GM19239 (cell line): ENCODE measurements around the gene IFIT3.

Source experiments
- DNase-seq: peaks from one replicate; pipeline ENCODE4 v3.0.0; 2011; ENCODE audit warnings: low spot score; ENCODE audit not compliant: insufficient read length
- FAIRE-seq: peaks from 2 replicates; lab custom pipeline; 2011; peaks lifted over from hg19 to GRCh38; lab: Jason Lieb, UNC

The IFIT3 gene

DNA sequence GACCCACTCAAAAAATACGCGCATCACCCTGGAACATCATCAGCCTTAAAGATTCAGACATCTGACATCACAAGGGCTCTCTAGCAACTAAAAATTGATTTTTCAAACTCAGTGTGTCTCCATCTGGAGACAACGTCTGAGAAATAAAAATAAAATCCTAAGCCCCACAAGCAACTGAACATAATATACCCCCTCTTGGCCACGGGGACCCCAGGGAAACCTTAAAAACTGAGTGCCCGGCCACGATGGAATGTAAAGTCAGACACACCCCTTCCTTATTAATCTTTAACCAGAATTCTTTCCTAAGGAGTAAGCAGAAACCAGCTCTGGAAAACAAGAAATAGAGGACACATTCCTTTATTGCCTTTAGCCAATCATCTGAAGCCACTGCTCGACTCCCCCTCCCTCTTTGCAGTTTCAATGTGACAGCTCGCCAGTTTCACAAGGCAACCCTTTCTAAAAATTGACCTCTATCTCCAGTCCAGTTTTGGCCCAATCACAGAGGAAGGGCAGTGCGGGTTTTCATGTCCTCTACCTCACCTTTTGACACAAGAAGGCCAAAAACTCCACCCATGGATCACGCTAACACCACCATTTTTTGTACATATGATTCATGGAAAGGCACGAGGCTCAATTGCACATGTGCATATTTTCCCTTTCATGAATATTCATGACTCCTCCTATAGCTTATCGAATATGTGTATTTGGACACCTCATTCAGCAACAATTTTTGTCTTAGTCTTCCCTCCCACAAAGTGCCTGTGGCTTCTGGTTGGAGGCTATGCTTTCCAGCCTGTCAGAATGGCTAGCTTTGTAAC is 24.2 kb downstream of the IFIT3 start:
- DNase-seq (no peak), FAIRE-seq (peak; percentile 95)

DNA sequence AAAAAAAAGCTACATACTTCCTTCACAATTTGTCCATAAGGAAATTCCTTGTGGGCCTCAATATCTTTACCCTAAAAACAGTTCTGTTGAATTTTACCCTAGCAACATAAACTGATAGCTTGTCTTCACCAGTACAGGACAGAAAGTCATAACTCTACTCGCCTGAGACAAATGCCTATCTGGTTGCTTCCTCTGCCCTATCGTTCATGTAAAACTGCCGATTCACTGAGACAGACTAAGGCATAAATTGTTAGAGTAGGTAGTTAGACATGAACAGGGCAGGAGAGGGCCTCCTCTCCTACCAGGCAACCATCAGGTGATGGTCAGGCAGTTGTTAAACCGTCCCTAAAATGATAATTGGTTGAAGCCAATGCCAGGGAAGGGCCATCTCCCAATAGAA is 25.0 kb downstream of the IFIT3 start:
- no peak for DNase-seq
- FAIRE-seq: no peak

DNA sequence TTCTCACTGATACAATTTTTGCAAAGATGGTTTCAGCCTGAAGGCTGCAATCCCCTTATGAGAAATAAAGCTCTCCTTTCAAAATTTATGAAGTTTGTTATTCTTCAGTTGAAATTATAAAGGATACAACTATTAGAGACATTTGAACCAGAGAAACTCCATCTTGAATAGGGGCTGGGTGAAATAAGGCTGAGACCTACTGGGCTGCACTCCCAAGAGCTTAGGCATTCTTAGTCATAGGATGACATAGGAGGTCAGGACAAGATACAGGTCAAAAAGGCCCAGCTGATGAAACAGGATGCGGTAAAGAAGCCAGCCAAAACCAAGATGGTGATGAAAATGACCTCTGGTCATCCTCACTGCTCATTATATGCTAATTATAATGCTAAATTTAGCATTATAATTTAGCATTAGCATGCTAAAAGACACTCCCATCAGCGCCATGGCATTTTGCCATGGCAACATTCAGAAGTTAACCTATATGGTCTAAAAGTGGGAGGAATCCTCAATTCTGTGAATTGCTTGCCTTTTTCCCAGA is 27.7 kb downstream of the IFIT3 start:
- FAIRE-seq: no peak
- DNase-seq: no peak

GRCh38 chr10:89357096-89357495 is 29.3 kb downstream of the IFIT3 start:
- no peak for FAIRE-seq

GRCh38 chr10:89357975-89358374 is 30.2 kb downstream of the IFIT3 start:
- DNase-seq (no peak), FAIRE-seq (no peak)

More at GRCh38 chr10:89357096-89357495, 29.3 kb downstream of the IFIT3 start:
- no peak for DNase-seq

DNA sequence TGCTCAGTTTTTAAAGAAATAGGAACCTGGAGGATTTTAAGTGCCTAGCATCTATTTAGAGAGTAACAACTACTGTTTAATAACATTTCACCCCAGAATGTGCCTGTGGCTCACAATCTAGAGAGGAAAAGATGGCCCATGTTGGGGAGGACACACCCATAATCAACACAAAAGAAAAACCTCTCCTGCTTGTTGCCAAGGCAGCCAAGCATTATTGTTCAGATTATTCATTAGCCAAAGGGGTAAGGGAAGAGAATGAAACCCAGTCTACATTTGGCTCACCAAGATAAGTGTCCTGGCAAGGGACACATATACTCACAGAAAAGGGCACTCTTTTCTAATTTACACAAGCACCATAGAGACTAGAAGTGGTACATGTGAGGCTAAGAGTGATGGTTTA is 32.4 kb downstream of the IFIT3 start:
- FAIRE-seq (no peak), DNase-seq (no peak)

DNA sequence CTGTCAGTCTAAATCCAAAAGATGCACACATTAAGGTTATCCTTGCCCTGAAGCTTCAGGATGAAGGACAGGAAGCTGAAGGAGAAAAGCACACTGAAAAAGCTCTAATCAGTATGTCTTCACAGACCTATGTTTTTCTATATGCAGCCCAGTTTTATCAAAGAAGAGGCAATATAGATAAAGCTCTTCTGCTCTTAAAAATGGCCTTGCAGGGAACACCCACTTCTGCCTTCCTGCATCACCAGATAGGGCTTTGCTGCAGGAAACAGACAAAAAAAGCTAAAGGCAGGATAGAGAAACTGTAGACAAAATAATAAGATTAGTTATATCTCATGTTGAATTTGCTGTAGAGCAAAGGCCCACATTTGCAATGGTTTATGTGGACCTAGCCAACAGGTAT is 35.1 kb downstream of the IFIT3 start:
- no peak for DNase-seq
- FAIRE-seq: no peak

GRCh38 chr10:89363729-89364442 is 36.1 kb downstream of the IFIT3 start:
- FAIRE-seq (peak; percentile 82), DNase-seq (no peak)

DNA sequence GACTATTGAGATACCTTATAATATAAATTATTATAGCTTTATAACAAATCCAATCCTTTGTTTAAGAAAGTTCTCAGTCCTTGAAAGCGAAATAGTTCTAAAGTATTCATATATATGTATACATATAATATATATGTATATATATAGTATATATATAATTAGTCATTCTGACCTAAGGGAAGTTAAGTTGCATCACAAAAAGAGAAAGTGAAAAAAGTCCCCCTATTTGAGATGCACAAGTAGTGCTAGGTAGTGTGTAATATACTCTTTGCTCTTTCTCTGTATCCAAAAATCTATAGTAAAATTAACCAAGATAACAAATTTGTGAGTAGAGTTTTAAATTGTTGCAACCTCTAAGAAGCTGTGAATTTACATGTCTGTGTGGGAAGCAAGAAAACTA is 36.7 kb downstream of the IFIT3 start:
- FAIRE-seq (peak; percentile 21), DNase-seq (no peak)

GRCh38 chr10:89367529-89367928 is 39.7 kb downstream of the IFIT3 start:
- peak; percentile 53 for DNase-seq
- peak; percentile 98 for FAIRE-seq

DNA sequence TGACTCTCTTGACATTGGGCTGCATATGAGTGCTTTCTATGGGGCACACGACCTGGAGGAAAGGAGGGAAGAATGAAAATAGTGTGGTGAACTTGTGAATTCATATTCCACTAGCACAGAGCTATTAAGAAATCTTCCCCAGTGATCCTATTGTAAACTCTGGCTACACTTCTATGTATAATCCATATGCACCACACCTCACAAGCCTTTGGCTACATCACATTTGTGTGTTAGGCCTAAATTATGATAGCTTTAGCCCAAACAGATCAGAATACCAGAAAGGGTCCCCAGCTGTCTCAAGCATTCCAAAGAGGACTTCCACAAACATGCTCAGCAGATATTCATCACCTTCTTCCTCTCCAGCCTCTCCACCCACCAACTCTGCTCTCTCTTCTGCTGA is 40.3 kb downstream of the IFIT3 start:
- DNase-seq (no peak), FAIRE-seq (no peak)

- DNase-seq: no peak
- peak; percentile 67 for FAIRE-seq
Measured at GRCh38 chr10:89369156-89370105, 41.6 kb downstream of the IFIT3 start.

GRCh38 chr10:89371079-89371478 is 43.3 kb downstream of the IFIT3 start:
- DNase-seq (no peak), FAIRE-seq (no peak)

DNA sequence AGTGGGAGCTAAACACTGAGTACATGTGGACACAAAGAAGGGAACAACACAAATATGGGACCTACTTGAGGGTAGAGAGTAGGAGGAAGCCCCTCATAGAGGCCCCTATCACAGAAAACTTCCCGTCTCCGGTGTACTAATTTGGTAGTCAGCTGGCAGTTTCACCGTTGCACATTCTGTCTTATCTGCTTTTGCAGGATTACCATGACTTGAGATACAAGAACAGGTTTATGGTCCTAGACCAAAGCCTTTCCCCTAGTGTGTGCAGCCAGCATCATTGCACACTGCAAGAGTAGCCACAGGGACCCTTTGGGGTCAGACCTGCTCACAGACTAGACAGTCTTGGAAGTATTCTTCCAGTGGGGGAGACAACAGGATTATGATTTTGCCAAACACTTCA is 44.2 kb downstream of the IFIT3 start:
- DNase-seq: no peak
- no peak for FAIRE-seq

DNA sequence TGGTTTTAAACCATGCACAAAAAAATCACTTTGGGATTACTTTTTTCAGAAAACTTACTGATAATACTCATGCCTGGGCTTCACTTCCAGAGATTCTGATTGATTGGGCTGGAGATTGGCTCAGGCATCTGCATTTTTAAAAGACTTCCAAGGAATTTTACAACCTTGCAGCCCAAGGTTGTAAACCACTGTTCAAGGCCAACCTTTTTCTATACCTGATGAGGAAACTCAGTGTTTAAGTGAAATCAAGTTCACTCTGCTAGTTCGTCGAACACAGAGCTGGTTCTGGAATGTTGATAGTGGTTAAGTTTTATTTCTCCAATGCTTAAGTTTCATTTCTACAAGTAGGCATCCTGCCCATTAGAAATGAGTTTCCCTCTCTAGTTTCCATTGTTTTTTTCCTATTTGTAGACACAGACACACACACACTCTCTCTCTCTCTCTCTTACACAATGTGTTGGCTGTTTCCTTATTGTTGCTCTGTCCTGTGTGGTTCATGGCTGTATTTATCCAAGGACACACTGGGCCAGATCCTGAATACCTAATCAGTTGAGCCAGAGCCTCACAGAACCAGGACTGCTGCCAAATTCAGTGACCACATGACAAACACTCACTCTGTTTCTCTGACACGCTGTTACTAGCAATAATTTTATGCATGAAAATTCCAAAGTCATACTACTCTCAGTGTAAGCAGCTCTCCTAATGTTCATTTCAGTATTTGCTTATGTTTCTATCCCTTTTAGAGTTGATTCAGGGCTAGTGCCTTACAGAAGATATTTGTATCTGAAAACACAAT is 46.3 kb downstream of the IFIT3 start:
- DNase-seq: no peak
- FAIRE-seq: peak; percentile 18

DNA sequence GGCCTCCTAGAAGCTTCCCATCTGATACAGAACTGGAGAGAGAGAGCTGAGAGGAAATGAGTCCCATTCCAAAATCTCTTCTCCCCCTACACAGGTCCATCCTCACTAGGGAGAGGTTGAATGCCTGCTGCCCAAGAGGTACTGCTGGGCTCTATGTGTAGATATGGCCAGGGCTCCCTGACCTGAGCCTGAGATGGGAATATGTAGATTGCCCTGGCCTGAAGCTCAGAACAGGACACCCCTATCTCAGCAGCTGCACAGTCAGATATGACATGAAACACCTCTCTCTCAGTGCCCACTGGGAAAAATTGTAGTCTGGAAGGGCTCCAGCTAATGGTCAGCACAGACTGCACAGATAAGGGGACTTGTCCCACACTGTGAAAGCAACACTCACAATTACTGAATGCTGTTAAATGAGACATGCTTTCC is 46.9 kb downstream of the IFIT3 start:
- FAIRE-seq: no peak
- no peak for DNase-seq

DNA sequence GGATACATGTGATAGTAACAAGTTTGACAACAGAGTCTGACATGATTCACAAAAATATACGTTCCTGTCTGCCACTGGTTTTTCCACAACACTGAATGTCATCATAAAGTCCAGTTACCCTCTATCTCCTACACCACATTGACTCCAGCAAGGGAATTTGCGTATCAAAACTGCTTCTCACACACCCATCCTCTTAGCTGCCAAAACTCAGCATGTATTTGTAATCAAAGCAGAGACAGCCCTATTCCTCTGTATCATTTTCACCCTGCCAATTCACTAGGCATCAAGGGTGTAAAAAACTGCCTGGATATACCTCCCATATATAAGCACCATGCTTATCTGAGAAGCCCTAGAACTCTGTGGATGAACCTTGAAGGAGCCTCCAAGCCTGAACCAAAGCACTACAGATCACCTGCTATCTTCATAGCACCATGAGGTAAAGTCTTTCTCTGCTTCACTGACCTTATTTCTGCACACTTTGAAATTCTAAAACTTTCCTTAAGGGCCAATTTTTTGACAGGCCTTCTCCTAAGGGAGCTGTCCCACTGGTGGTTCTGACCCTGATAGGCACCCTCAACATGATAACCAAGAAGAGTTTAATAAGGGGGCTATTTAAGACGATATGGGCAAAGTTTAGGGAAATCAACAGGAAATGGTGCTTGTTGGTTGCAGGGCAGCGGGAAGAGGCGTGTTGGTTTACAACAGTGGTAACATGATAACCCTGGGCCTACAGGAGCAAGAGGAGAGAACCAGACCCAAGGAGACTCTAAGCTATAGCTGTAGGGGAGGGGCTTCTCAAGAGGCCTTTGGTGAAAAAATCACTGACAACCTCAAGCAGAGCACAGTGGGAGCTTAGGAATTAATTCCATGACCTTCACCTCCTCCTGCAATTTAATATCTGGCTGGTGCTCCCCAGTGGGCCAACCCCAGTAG is 50.2 kb downstream of the IFIT3 start, which contains the start of gene IFIT1B:
TSS of gene IFIT1B (plus strand) at position 352 of the 933 bp plus-strand sequence. CDS start at position 432, 80 bp downstream.
- DNase-seq (no peak), FAIRE-seq (no peak)

DNA sequence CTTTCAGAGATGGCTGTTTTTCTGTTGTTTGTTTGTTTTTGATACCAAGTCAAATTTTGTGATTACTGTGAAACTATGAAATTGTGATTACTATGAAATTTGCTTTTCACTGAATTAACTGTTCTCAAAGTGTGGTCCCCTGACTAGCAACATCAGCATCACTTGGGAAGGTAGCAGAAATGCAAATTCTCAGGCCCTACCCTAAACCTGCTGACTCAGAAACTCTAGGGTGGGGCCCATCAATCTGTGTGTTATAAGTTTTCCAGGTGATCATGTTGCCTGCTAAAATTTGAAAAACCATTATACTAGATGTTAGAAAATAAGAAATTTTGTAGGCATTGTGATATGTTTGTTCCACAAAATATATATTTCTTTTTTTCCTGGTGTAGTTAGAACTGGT is 51.3 kb downstream of the IFIT3 start:
- FAIRE-seq: no peak
- no peak for DNase-seq
